ENCODE data around the gene PTTG1. TPM values are rescaled to one million over a fixed set of nuclear protein-coding genes. Genes with fewer than 3 reads are reported as not detected.

PTTG1 gene
- total RNA-seq, 1 experiment from 2014 or later, result 183 TPM

DNA sequence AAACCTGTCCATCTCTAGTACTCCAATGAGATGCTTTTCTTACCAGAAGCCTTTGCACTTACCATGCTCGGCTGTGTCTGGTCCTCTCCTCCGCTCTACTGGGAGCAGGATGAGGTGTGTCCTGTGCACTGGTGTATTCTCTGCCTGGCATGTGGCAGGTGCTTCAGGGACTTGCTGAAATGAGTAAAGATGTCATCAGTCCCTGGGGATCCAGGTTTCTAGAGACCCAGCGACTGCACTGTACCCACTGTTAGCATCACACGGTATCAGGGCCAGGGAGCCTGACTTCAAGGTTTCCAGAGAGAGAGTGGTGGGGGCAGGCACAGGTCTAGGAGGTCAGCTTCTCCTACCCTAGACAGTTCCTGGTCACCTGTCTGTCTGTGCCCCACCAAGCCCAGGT lies 10.5 kb downstream of the PTTG1 start:
- Histone ChIP-seq H3K27ac (ENCODE audit: low read depth, low read length) (no peak overlapping the region), H3K36me3 (ENCODE audit: control insufficient read depth in 1 of 2, insufficient read depth in 2 of 2, low read length in 2 of 2) (peaks cover 16 to 19% of the 10 kb centered on the region in 2 experiments), H3K4me3 (replicated peaks in 1 of 2; ENCODE audit: low read depth in 1 of 2, low read length in 2 of 2) (no peak overlapping the region), H3K79me2 (ENCODE audit: insufficient read depth, low read length) (no peaks in the 10 kb centered on the region; the same call in 1 of the 2 replicates), H3K9ac (ENCODE audit: low read length) (no peak overlapping the region), H2AFZ (ENCODE audit: low read depth, low read length, poor library complexity, severe bottlenecking) (no peak overlapping the region), H3K9me3 (ENCODE audit: control insufficient read depth in 1 of 2, insufficient read depth in 1 of 2, low read depth in 1 of 2, low read length in 2 of 2) (no peaks in the 10 kb centered on the region), H3K4me2 (ENCODE audit: low read length) (no peak overlapping the region), H3K27me3 (ENCODE audit: insufficient read depth, low read length) (no peaks in the 10 kb centered on the region), H3K4me1 (ENCODE audit: control insufficient read depth in 1 of 2, insufficient read depth in 2 of 2, low read length in 2 of 2) (no peaks in the 10 kb centered on the region), H4K20me1 (ENCODE audit: insufficient read depth) (no peaks in the 10 kb centered on the region), H3K9me2 (ENCODE audit: insufficient read depth) (no peaks in the 10 kb centered on the region; the same call in 1 of the 2 replicates)
- ATAC-seq (0 out of 2 replicates have a peak, but pooled peaks have one; percentile 32), DNase-seq (ENCODE audit: low read depth, low spot score) (no peak)
- TF ChIP-seq SIN3A (IDR thresholded peaks at IDR 0.05; ENCODE audit: low read depth) (no peak), CBX3 (IDR thresholded peaks at IDR 0.05; ENCODE audit: low read depth) (no peak), SP1 (IDR thresholded peaks at IDR 0.05; ENCODE audit: low read depth) (no peak), RAD21 (IDR thresholded peaks at IDR 0.05; ENCODE audit: low read depth) (no peak), POLR2AphosphoS5 (IDR thresholded peaks at IDR 0.05; ENCODE audit: low read depth, low read length) (no peak), EGR1 (IDR thresholded peaks at IDR 0.05; ENCODE audit: low read depth) (no peak)
- TF ChIP-seq, protein P1, sequence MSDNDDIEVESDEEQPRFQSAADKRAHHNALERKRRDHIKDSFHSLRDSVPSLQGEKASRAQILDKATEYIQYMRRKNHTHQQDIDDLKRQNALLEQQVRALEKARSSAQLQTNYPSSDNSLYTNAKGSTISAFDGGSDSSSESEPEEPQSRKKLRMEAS (IDR thresholded peaks at IDR 0.05), result no peak
- no TSS peak for BruUV-seq (replicated peaks)
- ChIA-PET CTCF (no interaction called here), RAD21 (ENCODE audit: low non-redundant PET in 1 of 2, low total read pairs in 2 of 2, uncharacterized antibody in 2 of 2, unreplicated experiment in 2 of 2) (no interaction called here), POLR2A (no interaction called here)
- intact Hi-C loops (cut with micrococcal nuclease), result no loop called here

DNA sequence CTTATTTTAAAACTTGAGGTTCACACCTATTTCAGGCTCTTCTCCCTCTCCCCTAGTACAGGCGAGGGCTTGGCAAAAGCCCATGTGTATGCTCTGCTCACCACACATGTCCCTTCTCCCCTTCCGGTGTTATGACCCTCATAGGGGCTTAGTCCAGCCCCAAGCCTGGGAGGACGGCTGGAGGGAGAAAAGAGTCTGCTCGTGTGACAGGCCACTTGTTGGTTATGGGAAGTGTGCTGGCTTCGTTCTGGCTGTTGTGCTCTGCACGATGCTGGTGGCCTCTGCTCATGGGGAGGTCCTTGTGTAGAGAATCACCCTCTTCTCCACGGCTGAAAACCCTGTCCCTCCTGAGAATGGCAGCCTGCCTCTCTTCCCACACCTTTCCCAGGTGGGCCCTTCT lies 11.1 kb downstream of the PTTG1 start:
- H3K36me3 ChIP-seq (ENCODE audit: control insufficient read depth in 1 of 2, insufficient read depth in 2 of 2, low read length in 2 of 2), result peaks cover 10 to 13% of the 10 kb centered on the region in 2 experiments
- ChIA-PET RAD21 (ENCODE audit: low non-redundant PET in 1 of 2, low total read pairs in 2 of 2, uncharacterized antibody in 2 of 2, unreplicated experiment in 2 of 2) (no interaction called here), POLR2A (no interaction called here), CTCF (no interaction called here)
- intact Hi-C loops (cut with micrococcal nuclease), result no loop called here
- H3K9ac ChIP-seq (ENCODE audit: low read length), result no peak overlapping the region
- no peaks in the 10 kb centered on the region; the same call in 1 of the 2 replicates for H3K9me2 ChIP-seq (ENCODE audit: insufficient read depth)
- H3K4me3 ChIP-seq (replicated peaks in 1 of 2; ENCODE audit: low read depth in 1 of 2, low read length in 2 of 2), result no peak overlapping the region
- no peak overlapping the region for H3K4me2 ChIP-seq (ENCODE audit: low read length)
- H3K27me3 ChIP-seq (ENCODE audit: insufficient read depth, low read length), result no peaks in the 10 kb centered on the region
- H3K79me2 ChIP-seq (ENCODE audit: insufficient read depth, low read length), result no peaks in the 10 kb centered on the region
- DNase-seq (ENCODE audit: low read depth, low spot score), result no peak
- H3K4me1 ChIP-seq (ENCODE audit: control insufficient read depth in 1 of 2, insufficient read depth in 2 of 2, low read length in 2 of 2), result no peaks in the 10 kb centered on the region
- ATAC-seq, result no peak
- BruUV-seq (replicated peaks), result no TSS peak
- no peaks in the 10 kb centered on the region for H4K20me1 ChIP-seq (ENCODE audit: insufficient read depth)
- no peak for TF ChIP-seq EZH2 (IDR thresholded peaks at IDR 0.05)
- TF ChIP-seq EZH2phosphoT487 (IDR thresholded peaks at IDR 0.05; ENCODE audit: borderline replicate concordance), result no peak
- TF ChIP-seq, protein P2, sequence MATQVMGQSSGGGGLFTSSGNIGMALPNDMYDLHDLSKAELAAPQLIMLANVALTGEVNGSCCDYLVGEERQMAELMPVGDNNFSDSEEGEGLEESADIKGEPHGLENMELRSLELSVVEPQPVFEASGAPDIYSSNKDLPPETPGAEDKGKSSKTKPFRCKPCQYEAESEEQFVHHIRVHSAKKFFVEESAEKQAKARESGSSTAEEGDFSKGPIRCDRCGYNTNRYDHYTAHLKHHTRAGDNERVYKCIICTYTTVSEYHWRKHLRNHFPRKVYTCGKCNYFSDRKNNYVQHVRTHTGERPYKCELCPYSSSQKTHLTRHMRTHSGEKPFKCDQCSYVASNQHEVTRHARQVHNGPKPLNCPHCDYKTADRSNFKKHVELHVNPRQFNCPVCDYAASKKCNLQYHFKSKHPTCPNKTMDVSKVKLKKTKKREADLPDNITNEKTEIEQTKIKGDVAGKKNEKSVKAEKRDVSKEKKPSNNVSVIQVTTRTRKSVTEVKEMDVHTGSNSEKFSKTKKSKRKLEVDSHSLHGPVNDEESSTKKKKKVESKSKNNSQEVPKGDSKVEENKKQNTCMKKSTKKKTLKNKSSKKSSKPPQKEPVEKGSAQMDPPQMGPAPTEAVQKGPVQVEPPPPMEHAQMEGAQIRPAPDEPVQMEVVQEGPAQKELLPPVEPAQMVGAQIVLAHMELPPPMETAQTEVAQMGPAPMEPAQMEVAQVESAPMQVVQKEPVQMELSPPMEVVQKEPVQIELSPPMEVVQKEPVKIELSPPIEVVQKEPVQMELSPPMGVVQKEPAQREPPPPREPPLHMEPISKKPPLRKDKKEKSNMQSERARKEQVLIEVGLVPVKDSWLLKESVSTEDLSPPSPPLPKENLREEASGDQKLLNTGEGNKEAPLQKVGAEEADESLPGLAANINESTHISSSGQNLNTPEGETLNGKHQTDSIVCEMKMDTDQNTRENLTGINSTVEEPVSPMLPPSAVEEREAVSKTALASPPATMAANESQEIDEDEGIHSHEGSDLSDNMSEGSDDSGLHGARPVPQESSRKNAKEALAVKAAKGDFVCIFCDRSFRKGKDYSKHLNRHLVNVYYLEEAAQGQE (IDR thresholded peaks at IDR 0.05; ENCODE audit: low read depth), result no peak
- no peak for TF ChIP-seq POLR2A (IDR thresholded peaks at IDR 0.05; ENCODE audit: borderline replicate concordance, extremely low read depth, insufficient read depth, insufficient read length)
- no peak for TF ChIP-seq JUND (IDR thresholded peaks at IDR 0.05)
- no peak for TF ChIP-seq ZNF274 (IDR thresholded peaks at IDR 0.05; ENCODE audit: low read depth, low read length)
- TF ChIP-seq SIN3A (IDR thresholded peaks at IDR 0.05; ENCODE audit: low read depth), result no peak
- TF ChIP-seq YY1 (IDR thresholded peaks at IDR 0.05; ENCODE audit: extremely low read depth, insufficient replicate concordance, low read depth, low read length), result no peak
- no peak for TF ChIP-seq TCF7L2 (IDR thresholded peaks at IDR 0.05; ENCODE audit: borderline replicate concordance, extremely low read depth, insufficient read depth, insufficient read length)
- TF ChIP-seq, protein P3, sequence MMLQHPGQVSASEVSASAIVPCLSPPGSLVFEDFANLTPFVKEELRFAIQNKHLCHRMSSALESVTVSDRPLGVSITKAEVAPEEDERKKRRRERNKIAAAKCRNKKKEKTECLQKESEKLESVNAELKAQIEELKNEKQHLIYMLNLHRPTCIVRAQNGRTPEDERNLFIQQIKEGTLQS (IDR thresholded peaks at IDR 0.05), result no peak
- no peak for TF ChIP-seq CEBPB (IDR thresholded peaks at IDR 0.05; ENCODE audit: low read depth)
- no peak for TF ChIP-seq ELF1 (IDR thresholded peaks at IDR 0.05; ENCODE audit: borderline replicate concordance, low read depth)
- TF ChIP-seq FOSL1 (IDR thresholded peaks at IDR 0.05; ENCODE audit: low read depth), result no peak
- TF ChIP-seq, protein P1 (IDR thresholded peaks at IDR 0.05), result no peak
- TF ChIP-seq ZFX (IDR thresholded peaks at IDR 0.05), result no peak
- no peak overlapping the region for H2AFZ ChIP-seq (ENCODE audit: low read depth, low read length, poor library complexity, severe bottlenecking)
- H3K27ac ChIP-seq (ENCODE audit: low read depth, low read length), result no peak overlapping the region
- no peaks in the 10 kb centered on the region for H3K9me3 ChIP-seq (ENCODE audit: control insufficient read depth in 1 of 2, insufficient read depth in 1 of 2, low read depth in 1 of 2, low read length in 2 of 2)
